Measurements from ENCODE around the gene SLC30A3.

GRCh38 chr2:27242614-27242951 is 20.3 kb downstream of the SLC30A3 start:
- no peak for TF ChIP-seq POLR2A (IDR thresholded peaks at IDR 0.05)
- no peak for TF ChIP-seq POLR2AphosphoS5 (IDR thresholded peaks at IDR 0.05)
- TF ChIP-seq, protein P1, sequence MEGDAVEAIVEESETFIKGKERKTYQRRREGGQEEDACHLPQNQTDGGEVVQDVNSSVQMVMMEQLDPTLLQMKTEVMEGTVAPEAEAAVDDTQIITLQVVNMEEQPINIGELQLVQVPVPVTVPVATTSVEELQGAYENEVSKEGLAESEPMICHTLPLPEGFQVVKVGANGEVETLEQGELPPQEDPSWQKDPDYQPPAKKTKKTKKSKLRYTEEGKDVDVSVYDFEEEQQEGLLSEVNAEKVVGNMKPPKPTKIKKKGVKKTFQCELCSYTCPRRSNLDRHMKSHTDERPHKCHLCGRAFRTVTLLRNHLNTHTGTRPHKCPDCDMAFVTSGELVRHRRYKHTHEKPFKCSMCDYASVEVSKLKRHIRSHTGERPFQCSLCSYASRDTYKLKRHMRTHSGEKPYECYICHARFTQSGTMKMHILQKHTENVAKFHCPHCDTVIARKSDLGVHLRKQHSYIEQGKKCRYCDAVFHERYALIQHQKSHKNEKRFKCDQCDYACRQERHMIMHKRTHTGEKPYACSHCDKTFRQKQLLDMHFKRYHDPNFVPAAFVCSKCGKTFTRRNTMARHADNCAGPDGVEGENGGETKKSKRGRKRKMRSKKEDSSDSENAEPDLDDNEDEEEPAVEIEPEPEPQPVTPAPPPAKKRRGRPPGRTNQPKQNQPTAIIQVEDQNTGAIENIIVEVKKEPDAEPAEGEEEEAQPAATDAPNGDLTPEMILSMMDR (IDR thresholded peaks at IDR 0.05) = no peak
